Panc1 (cell line): ENCODE data around the gene TSKS. TPM values are rescaled to one million over a fixed set of nuclear protein-coding genes. Genes with fewer than 3 reads are reported as not detected.
A peak's percentile ranks its signal among the peaks of the same experiment; 100 is the strongest.

ENCODE experiments used
- ATAC-seq: fragments of 200-7000 bp; cut with Tn5 transposase; 2 replicates; pipeline ENCODE4 v1.9.1; 2020; ENCODE audit warnings: mild to moderate bottlenecking, moderate library complexity
- BruUV-seq: library from RNA; stranded (reverse); fragments of 400-500 nt; replicated peaks from 2 replicates; lab custom pipeline; 2021; lab: Mats Ljungman, UMichigan
- CTCF ChIA-PET: fragments of 300-600 bp; sonication (Branson Sonifier 250); formaldehyde crosslinking; loops from one replicate; lab custom pipeline; 2022; ENCODE audit warnings: antibody characterized with exemption; lab: Charles Lee
- POLR2A ChIA-PET: fragments of 300-600 bp; sonication (Branson Sonifier 250); formaldehyde crosslinking; loops from one replicate; lab custom pipeline; 2022; ENCODE audit warnings: antibody characterized with exemption; lab: Charles Lee
- DNase-seq: peaks from one replicate; pipeline ENCODE4 v3.0.0-alpha.2; 2010; ENCODE audit warnings: low read depth, low spot score
- H3K27ac ChIP-seq: 2 replicates; pipeline ENCODE4 v1.5.1; 2011; ENCODE audit warnings: mild to moderate bottlenecking, low read length, inconsistent platforms
- H3K27me3 ChIP-seq: fragments of 200-500 bp; sonication (Bioruptor generic); 2 replicates; pipeline ENCODE4 v1.6.0; 2014; ENCODE audit warnings: low read length, inconsistent platforms; ENCODE audit not compliant: control insufficient read depth, insufficient read depth
- H3K36me3 ChIP-seq: fragments of 200-500 bp; sonication (Bioruptor generic); 2 replicates; pipeline ENCODE4 v1.5.1; 2014; ENCODE audit warnings: inconsistent platforms, mild to moderate bottlenecking, low read length, moderate library complexity; ENCODE audit not compliant: control insufficient read depth, insufficient read depth
- H3K4me1 ChIP-seq: 2 replicates; pipeline ENCODE4 v1.5.1; 2011; ENCODE audit warnings: inconsistent platforms, mild to moderate bottlenecking, low read length, moderate library complexity; ENCODE audit not compliant: control insufficient read depth, insufficient read depth
- H3K4me3 ChIP-seq, 2 experiments: 2 replicates each; pipeline ENCODE4 v1.5.1; 2011 to 2012; ENCODE audit warnings: low read depth in 2 of 2, low read length in 2 of 2, mild to moderate bottlenecking in 2 of 2, inconsistent platforms in 1 of 2, moderate library complexity in 1 of 2
- H3K9me3 ChIP-seq: fragments of 200-500 bp; sonication (Bioruptor generic); 2 replicates; pipeline ENCODE4 v1.5.1; 2014; ENCODE audit warnings: low read depth, mild to moderate bottlenecking, inconsistent platforms, low read length, moderate library complexity; ENCODE audit not compliant: control insufficient read depth, insufficient read depth
- CTCF ChIP-seq: fragments of 450-650 bp; IDR thresholded peaks from 2 replicates; pipeline ENCODE4 v1.5.1; 2017; ENCODE audit warnings: mild to moderate bottlenecking
- POLR2AphosphoS5 ChIP-seq: IDR thresholded peaks from 2 replicates; pipeline ENCODE4 v1.6.1; 2012; ENCODE audit warnings: mild to moderate bottlenecking, low read depth, low read length, moderate library complexity
- REST ChIP-seq, 2 experiments: IDR thresholded peaks; 2 replicates each; pipeline ENCODE4 v1.6.1; 2011 to 2012; ENCODE audit warnings: low read depth in 2 of 2, control low read depth in 1 of 2, low read length in 1 of 2, mild to moderate bottlenecking in 1 of 2, moderate library complexity in 1 of 2; ENCODE audit not compliant: insufficient read depth in 1 of 2
- SIN3A ChIP-seq: IDR thresholded peaks from 2 replicates; pipeline ENCODE4 v1.6.1; 2012; ENCODE audit warnings: low read depth, mild to moderate bottlenecking, low read length, moderate library complexity, borderline replicate concordance; ENCODE audit not compliant: insufficient read depth
- TCF7L2 ChIP-seq: IDR thresholded peaks from 2 replicates; pipeline ENCODE4 v1.6.1; 2011; ENCODE audit warnings: mild to moderate bottlenecking, low read depth, low read length, inconsistent platforms
- in situ Hi-C: cut with HindIII; loops from 2 replicates; pipeline ENCODE4 v1.10.0; 2016; ENCODE audit warnings: low sequenced_read_pairs, low pct_unique_long_range_greater_than_20kb
- intact Hi-C: fragments of 100-400 bp; cut with micrococcal nuclease; formaldehyde crosslinking; loops from one replicate; pipeline ENCODE4 v1.10.0; 2022; ENCODE audit not compliant: unreplicated experiment
- total RNA-seq: library from RNA; stranded (reverse); gene quantifications from one replicate; pipeline ENCODE4 v1.2.1, GENCODE V29; 2021; ENCODE audit not compliant: unreplicated experiment

Gene TSKS
- total RNA-seq, 1 experiment from 2014 or later, result not detected

GRCh38 chr19:49786376-49786820, 23.3 kb upstream of the TSKS start:
- ChIA-PET CTCF (no interaction called here), POLR2A (interaction anchor here (0.5 kb wide), 1 partner anchor 70 kb away, joined by 6 read pairs; no protein-coding TSS in a partner anchor)
- H3K9me3 ChIP-seq, result no peaks in the 10 kb centered on the region
- DNase-seq (no peak), ATAC-seq (peak; percentile 53)
- H3K4me1 ChIP-seq, result no peaks in the 10 kb centered on the region
- TF ChIP-seq SIN3A (no peak), POLR2AphosphoS5 (no peak), TCF7L2 (no peak), REST (IDR thresholded peaks at IDR 0.05; ENCODE audit: insufficient read depth in 1 of 2, low read depth in 2 of 2, low read length in 1 of 2) (no peak), CTCF (no peak)
- H3K36me3 ChIP-seq, result no peaks in the 10 kb centered on the region
- no TSS peak for BruUV-seq
- no peak overlapping the region for H3K27ac ChIP-seq
- no peak overlapping the region for H3K4me3 ChIP-seq
- H3K27me3 ChIP-seq, result no peaks in the 10 kb centered on the region
- in situ Hi-C loops (no loop called here), intact Hi-C loops (no loop called here)

- intact Hi-C loops (no loop called here), in situ Hi-C loops (no loop called here)
- TF ChIP-seq CTCF (no peak), TCF7L2 (no peak), REST (IDR thresholded peaks at IDR 0.05; ENCODE audit: insufficient read depth in 1 of 2, low read depth in 2 of 2, low read length in 1 of 2) (no peak), POLR2AphosphoS5 (no peak), SIN3A (no peak)
- H3K4me3 ChIP-seq, result no peak overlapping the region
- H3K36me3 ChIP-seq, result no peaks in the 10 kb centered on the region
- H3K27me3 ChIP-seq, result no peaks in the 10 kb centered on the region
- ChIA-PET POLR2A (no interaction called here), CTCF (no interaction called here)
- H3K4me1 ChIP-seq, result no peaks in the 10 kb centered on the region
- no TSS peak for BruUV-seq
- ATAC-seq (no peak), DNase-seq (no peak)
- no peaks in the 10 kb centered on the region for H3K9me3 ChIP-seq
- H3K27ac ChIP-seq, result no peak overlapping the region
Measured at GRCh38 chr19:49782515-49782914, 19.4 kb upstream of the TSKS start.
